ENCODE data around the gene SBF2. TPM values are rescaled to one million over a fixed set of nuclear protein-coding genes. Genes with fewer than 3 reads are reported as not detected.

Gene SBF2
- total and polyA plus RNA-seq, 5 donors = 10.8 to 32.2 (median 22.3) TPM

DNA sequence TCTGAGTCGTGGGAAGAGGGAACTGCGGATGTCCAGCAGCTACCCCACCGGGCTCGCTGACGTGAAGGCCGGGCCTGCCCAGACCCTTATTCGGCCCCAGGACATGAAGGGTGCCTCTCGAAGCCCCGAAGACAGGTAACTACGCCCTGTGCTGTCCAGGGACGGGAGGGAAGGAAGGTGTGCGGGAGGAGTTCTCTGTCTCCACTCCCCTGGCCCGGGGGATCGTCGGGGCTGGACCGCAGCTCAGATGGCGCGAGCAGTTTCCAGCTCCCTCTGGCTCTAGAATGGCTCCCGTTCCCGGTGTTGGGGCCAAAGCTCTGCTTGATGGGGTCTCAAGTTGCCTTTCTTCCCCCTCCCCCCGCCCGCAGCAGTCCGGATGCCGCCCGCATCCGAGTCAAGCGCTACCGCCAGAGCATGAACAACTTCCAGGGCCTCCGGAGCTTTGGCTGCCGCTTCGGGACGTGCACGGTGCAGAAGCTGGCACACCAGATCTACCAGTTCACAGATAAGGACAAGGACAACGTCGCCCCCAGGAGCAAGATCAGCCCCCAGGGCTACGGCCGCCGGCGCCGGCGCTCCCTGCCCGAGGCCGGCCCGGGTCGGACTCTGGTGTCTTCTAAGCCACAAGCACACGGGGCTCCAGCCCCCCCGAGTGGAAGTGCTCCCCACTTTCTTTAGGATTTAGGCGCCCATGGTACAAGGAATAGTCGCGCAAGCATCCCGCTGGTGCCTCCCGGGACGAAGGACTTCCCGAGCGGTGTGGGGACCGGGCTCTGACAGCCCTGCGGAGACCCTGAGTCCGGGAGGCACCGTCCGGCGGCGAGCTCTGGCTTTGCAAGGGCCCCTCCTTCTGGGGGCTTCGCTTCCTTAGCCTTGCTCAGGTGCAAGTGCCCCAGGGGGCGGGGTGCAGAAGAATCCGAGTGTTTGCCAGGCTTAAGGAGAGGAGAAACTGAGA is 12.2 kb upstream of the SBF2 start:
- Histone ChIP-seq H3K4me1 (ENCODE audit: control insufficient read depth, insufficient read depth, low read length) (peaks cover 4% of the 10 kb centered on the region), H3K4me3 (ENCODE audit: low read length) (peak overlapping the region; percentile 48), H3K9me3 (ENCODE audit: control insufficient read depth, low read length) (no peaks in the 10 kb centered on the region), H3K27me3 (ENCODE audit: control insufficient read depth, insufficient read depth) (no peaks in the 10 kb centered on the region), H3K27ac (ENCODE audit: low read length) (peak overlapping the region; percentile 84)
- intact Hi-C loops (cut with DNase I) = loop anchor here (5.0 to 10.0 kb wide), 5 partner anchors 99 to 549 kb away; no protein-coding TSS in a partner anchor
- WGBS = 2% methylated on average over 65 of the region's 65 CpGs
- no peak for ATAC-seq
- peak; percentile 28 to 74 (median 74) for DNase-seq

GRCh38 chr11:10305262-10305963 is 11.4 kb upstream of the SBF2 start:
- DNase-seq = peak; percentile 43 to 78 (median 73)
- intact Hi-C loops (cut with DNase I) = loop anchor here (5.0 to 10.0 kb wide), 5 partner anchors 98 to 548 kb away; no protein-coding TSS in a partner anchor
- ATAC-seq = peak; percentile 1 to 6
- under 1% methylated on average over 51 of the region's 51 CpGs for WGBS
- peak overlapping the region; percentile 84 for H3K27ac ChIP-seq (ENCODE audit: low read length)
- H3K4me3 ChIP-seq (ENCODE audit: low read length) = peak overlapping the region; percentile 48
- no peaks in the 10 kb centered on the region for H3K27me3 ChIP-seq (ENCODE audit: control insufficient read depth, insufficient read depth)
- no peaks in the 10 kb centered on the region for H3K9me3 ChIP-seq (ENCODE audit: control insufficient read depth, low read length)
- peaks cover 4% of the 10 kb centered on the region for H3K4me1 ChIP-seq (ENCODE audit: control insufficient read depth, insufficient read depth, low read length)

DNA sequence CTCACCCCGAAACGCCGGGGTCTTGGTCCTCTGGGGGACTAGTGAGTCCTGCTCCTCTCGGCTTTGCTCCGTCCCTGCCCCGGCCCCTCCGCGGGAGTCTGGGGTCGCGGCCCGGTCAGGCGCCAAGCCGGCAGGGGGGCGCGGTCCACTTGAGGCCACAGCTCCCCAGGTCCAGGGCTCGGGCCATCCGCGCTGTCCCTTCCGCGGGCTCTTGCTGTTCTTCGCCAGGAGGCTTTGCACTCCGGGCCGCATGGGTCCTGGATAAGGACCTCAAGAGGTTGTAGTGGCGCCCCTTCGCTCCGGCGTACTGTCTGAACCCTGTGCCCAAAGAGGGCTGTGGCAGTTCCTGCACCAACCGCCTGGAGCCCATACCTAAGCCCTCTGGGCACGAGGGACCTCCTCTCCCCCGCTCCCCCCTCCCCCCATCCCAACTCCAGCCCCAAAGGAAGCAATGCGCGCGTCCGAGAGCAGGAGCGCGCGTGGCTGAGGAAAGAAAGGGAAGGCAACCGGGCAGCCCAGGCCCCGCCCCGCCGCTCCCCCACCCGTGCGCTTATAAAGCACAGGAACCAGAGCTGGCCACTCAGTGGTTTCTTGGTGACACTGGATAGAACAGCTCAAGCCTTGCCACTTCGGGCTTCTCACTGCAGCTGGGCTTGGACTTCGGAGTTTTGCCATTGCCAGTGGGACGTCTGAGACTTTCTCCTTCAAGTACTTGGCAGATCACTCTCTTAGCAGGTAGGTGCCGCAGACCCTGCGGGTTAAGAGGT is 10.7 kb upstream of the SBF2 start, which contains the start of gene ADM:
TSS of gene ADM (plus strand) at position 579 of the 767 bp plus-strand sequence. CDS start 628 bp downstream, outside the sequence.
- under 1% methylated on average over 48 of the region's 48 CpGs for WGBS

DNA sequence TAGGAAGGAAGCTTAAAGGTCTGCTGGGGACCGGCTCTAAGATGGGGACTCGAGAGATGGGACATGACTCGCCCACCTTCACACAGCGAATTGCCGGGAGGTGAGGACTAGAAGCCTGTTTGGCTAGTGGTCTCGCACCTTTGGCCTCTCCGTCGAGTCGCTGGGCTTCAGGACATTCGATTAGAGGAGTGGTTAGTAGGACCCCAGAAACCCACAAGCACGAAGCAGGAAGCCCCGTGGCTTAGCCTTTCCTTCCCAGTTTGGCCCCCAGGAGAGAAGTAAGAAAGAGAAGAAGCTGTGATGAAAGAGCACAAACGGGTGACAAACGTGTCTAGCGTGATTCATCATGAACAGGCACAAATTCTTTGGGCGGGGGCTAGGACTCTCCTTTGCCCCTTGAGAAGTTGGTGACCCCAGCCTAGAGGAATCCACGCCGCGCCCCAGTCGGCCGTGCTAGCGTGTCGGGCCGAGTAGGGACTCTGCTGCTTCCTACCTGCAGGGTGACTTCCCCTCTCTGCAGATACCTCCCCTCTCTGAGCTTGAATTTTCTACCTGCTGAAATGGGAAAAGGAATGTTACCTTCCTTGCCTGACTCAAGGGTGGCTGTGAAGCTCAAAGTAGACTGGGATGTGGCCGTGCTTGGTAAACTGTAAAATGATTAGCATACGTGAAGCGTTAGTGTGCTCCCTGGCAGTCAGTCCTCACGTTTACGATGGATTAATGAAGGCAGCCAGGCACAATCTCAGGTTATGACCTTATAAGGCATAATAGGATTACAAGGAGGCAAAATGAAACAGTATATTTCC is 9.7 kb upstream of the SBF2 start:
- H3K4me3 ChIP-seq (ENCODE audit: low read length) = peak overlapping the region; percentile 48
- H3K4me1 ChIP-seq (ENCODE audit: control insufficient read depth, insufficient read depth, low read length) = peaks cover 4% of the 10 kb centered on the region
- WGBS = 22% methylated on average over 29 of the region's 29 CpGs
- no peaks in the 10 kb centered on the region for H3K9me3 ChIP-seq (ENCODE audit: control insufficient read depth, low read length)
- no peaks in the 10 kb centered on the region for H3K27me3 ChIP-seq (ENCODE audit: control insufficient read depth, insufficient read depth)
- no peak for ATAC-seq
- intact Hi-C loops (cut with DNase I) = loop anchor here in 2 of 4 donors (10.0 kb wide), 1 partner anchor 329 kb away; no protein-coding TSS in a partner anchor
- H3K27ac ChIP-seq (ENCODE audit: low read length) = peak overlapping the region; percentile 87
- DNase-seq = peak in 1 of 3 donors; percentile 67

More for the DNA sequence above, 10.7 kb upstream of the SBF2 start, which contains the start of gene ADM:
- H3K4me3 ChIP-seq (ENCODE audit: low read length) = peak within 1 kb of the TSS; percentile 48
- DNase-seq = peak; percentile 89 to 96 (median 95)
- H3K4me1 ChIP-seq (ENCODE audit: control insufficient read depth, insufficient read depth, low read length) = peaks cover 4% of the 10 kb centered on the region
- intact Hi-C loops (cut with DNase I) = loop anchor here (5.0 to 10.0 kb wide), 5 partner anchors 97 to 547 kb away; no protein-coding TSS in a partner anchor
- ATAC-seq = peak; percentile 63 to 70
- no peaks in the 10 kb centered on the region for H3K9me3 ChIP-seq (ENCODE audit: control insufficient read depth, low read length)
- peak within 1 kb of the TSS; percentile 87 for H3K27ac ChIP-seq (ENCODE audit: low read length)
- H3K27me3 ChIP-seq (ENCODE audit: control insufficient read depth, insufficient read depth) = no peaks in the 10 kb centered on the region

GRCh38 chr11:10302744-10303557 is 8.9 kb upstream of the SBF2 start:
- intact Hi-C loops (cut with DNase I) = loop anchor here in 2 of 4 donors (10.0 kb wide), 1 partner anchor 328 kb away; no protein-coding TSS in a partner anchor
- ATAC-seq = peak; percentile 43 to 56
- under 1% methylated on average over 56 of the region's 56 CpGs for WGBS
- Histone ChIP-seq H3K4me3 (ENCODE audit: low read length) (peak overlapping the region; percentile 48), H3K4me1 (ENCODE audit: control insufficient read depth, insufficient read depth, low read length) (peaks cover 4% of the 10 kb centered on the region), H3K27ac (ENCODE audit: low read length) (peak overlapping the region; percentile 87), H3K27me3 (ENCODE audit: control insufficient read depth, insufficient read depth) (no peaks in the 10 kb centered on the region), H3K9me3 (ENCODE audit: control insufficient read depth, low read length) (no peaks in the 10 kb centered on the region)
- DNase-seq = peak; percentile 83 to 95 (median 94)

DNA sequence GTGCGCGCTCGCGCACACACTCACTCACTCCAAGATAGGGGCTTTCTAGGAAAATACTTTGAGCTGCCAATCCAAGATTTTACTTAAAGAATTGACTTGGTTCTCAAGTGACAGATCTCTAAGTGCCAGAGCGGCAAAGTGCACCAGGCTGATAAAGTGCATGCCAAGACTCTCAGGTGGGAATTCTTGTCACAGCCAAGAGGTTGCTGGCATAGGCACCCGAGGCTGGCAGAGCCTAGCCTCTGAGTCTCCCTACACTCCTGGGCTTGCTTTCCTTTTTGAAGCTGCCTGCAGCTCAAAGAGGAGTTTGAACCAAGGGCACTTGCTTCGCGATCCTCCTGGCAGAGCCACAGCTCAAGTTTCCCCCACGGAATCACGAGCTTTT is 8.3 kb upstream of the SBF2 start:
- 27% methylated on average over 10 of the region's 10 CpGs for WGBS
- intact Hi-C loops (cut with DNase I) = loop anchor here in 2 of 4 donors (10.0 kb wide), 1 partner anchor 328 kb away; no protein-coding TSS in a partner anchor
- Histone ChIP-seq H3K4me3 (ENCODE audit: low read length) (peak overlapping the region; percentile 48), H3K27me3 (ENCODE audit: control insufficient read depth, insufficient read depth) (no peaks in the 10 kb centered on the region), H3K27ac (ENCODE audit: low read length) (peak overlapping the region; percentile 87), H3K4me1 (ENCODE audit: control insufficient read depth, insufficient read depth, low read length) (peaks cover 4% of the 10 kb centered on the region), H3K9me3 (ENCODE audit: control insufficient read depth, low read length) (no peaks in the 10 kb centered on the region)
- ATAC-seq (no peak), DNase-seq (peak in 1 of 3 donors; percentile 56)

- Histone ChIP-seq H3K27ac (ENCODE audit: low read length) (no peak overlapping the region), H3K9me3 (ENCODE audit: control insufficient read depth, low read length) (no peaks in the 10 kb centered on the region), H3K4me1 (ENCODE audit: control insufficient read depth, insufficient read depth, low read length) (peaks cover 4% of the 10 kb centered on the region), H3K27me3 (ENCODE audit: control insufficient read depth, insufficient read depth) (no peaks in the 10 kb centered on the region), H3K4me3 (ENCODE audit: low read length) (peak overlapping the region; percentile 48)
- intact Hi-C loops (cut with DNase I) = loop anchor here in 2 of 4 donors (10.0 kb wide), 1 partner anchor 327 kb away; no protein-coding TSS in a partner anchor
- 41% methylated on average over 9 of the region's 9 CpGs for WGBS
- ATAC-seq (no peak), DNase-seq (no peak)
These were observed 7.8 kb upstream of the SBF2 start for GRCh38 chr11:10301656-10302358.

DNA sequence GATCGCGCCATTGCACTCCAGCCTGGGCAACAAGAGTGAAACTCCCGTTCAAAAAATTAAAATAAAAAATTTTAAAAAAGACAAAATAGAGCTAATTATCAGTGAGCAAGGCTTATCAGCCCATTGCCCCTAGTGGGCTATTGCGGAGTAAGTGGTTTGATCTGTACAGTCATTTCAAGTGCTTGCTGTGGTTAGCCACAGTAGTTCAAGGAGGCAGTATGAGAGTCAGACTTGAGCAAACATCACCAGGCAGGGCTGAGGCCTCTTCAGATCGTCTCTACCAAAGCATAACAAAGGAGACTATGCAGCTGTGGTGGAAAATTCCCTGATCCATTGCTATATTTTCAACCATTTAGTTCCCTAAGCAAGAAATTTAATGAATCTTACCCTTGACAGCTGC is 4.3 kb upstream of the SBF2 start:
- intact Hi-C loops (cut with DNase I) = no loop called here
- Histone ChIP-seq H3K27ac (ENCODE audit: low read length) (no peak overlapping the region), H3K27me3 (ENCODE audit: control insufficient read depth, insufficient read depth) (no peaks in the 10 kb centered on the region), H3K4me1 (ENCODE audit: control insufficient read depth, insufficient read depth, low read length) (no peaks in the 10 kb centered on the region), H3K9me3 (ENCODE audit: control insufficient read depth, low read length) (no peaks in the 10 kb centered on the region), H3K4me3 (ENCODE audit: low read length) (no peak overlapping the region)
- DNase-seq = no peak
- ATAC-seq = no peak
- WGBS = 89% methylated on average over 5 of the region's 5 CpGs

Data from right cardiac atrium (tissue), 5 donors.